H9 (cell line): ENCODE measurements around the gene PACSIN3. TPM values are rescaled to one million over a fixed set of nuclear protein-coding genes. Genes with fewer than 3 reads are reported as not detected.

Source experiments
- DNase-seq: peaks from one replicate; pipeline ENCODE4 v3.0.0-alpha.2; 2017
- H2AFZ ChIP-seq: one replicate; pipeline ENCODE4 v1.6.1; 2013; ENCODE audit warnings: mild to moderate bottlenecking, low read length, control low read depth, moderate library complexity
- H2AK5ac ChIP-seq: 2 replicates; pipeline ENCODE4 v1.6.1; 2013; ENCODE audit warnings: low read length, control low read depth, mixed read lengths; ENCODE audit not compliant: insufficient read length
- H2BK120ac ChIP-seq: one replicate; pipeline ENCODE4 v1.6.1; 2013; ENCODE audit warnings: low read depth, mild to moderate bottlenecking, low read length, control low read depth, inconsistent platforms; ENCODE audit not compliant: poor library complexity, severe bottlenecking
- H2BK12ac ChIP-seq: 2 replicates; pipeline ENCODE4 v1.6.1; 2013; ENCODE audit warnings: low read length, control low read depth, mixed read lengths, low read depth; ENCODE audit not compliant: insufficient read length
- H2BK15ac ChIP-seq: 2 replicates; pipeline ENCODE4 v1.6.1; 2013; ENCODE audit warnings: low read depth, low read length, control low read depth
- H2BK20ac ChIP-seq: one replicate; pipeline ENCODE4 v1.6.1; 2013; ENCODE audit warnings: low read depth, mild to moderate bottlenecking, low read length, control low read depth, inconsistent platforms; ENCODE audit not compliant: poor library complexity, severe bottlenecking
- H2BK5ac ChIP-seq: 2 replicates; pipeline ENCODE4 v1.6.1; 2013; ENCODE audit warnings: low read length, control low read depth, mixed read lengths; ENCODE audit not compliant: insufficient read length
- H3K14ac ChIP-seq: 2 replicates; pipeline ENCODE4 v1.6.1; 2013; ENCODE audit warnings: low read length, control low read depth; ENCODE audit not compliant: insufficient read depth
- H3K18ac ChIP-seq: 2 replicates; pipeline ENCODE4 v1.6.1; 2013; ENCODE audit warnings: low read depth, mild to moderate bottlenecking, mixed read lengths, low read length, control low read depth; ENCODE audit not compliant: insufficient read length
- H3K23ac ChIP-seq: 2 replicates; pipeline ENCODE4 v1.6.1; 2013; ENCODE audit warnings: low read length, control low read depth, mixed read lengths, low read depth; ENCODE audit not compliant: insufficient read length
- H3K23me2 ChIP-seq: 2 replicates; pipeline ENCODE4 v1.6.1; 2013; ENCODE audit warnings: low read depth, mild to moderate bottlenecking, mixed read lengths, low read length, control low read depth; ENCODE audit not compliant: insufficient read length, poor library complexity, severe bottlenecking
- H3K27ac ChIP-seq: 2 replicates; pipeline ENCODE4 v1.5.1; 2013; ENCODE audit warnings: low read length, control low read depth, mixed read lengths, low read depth; ENCODE audit not compliant: insufficient read length
- H3K27me3 ChIP-seq: 2 replicates; pipeline ENCODE4 v1.6.1; 2013; ENCODE audit warnings: low read length, control low read depth, inconsistent platforms; ENCODE audit not compliant: insufficient read depth
- H3K4ac ChIP-seq: 2 replicates; pipeline ENCODE4 v1.6.1; 2013; ENCODE audit warnings: low read depth, mild to moderate bottlenecking, control low read depth, inconsistent platforms, low read length, moderate library complexity
- H3K4me1 ChIP-seq: 2 replicates; pipeline ENCODE4 v1.6.1; 2013; ENCODE audit warnings: low read length, control low read depth, inconsistent platforms; ENCODE audit not compliant: insufficient read depth
- H3K4me2 ChIP-seq: 2 replicates; pipeline ENCODE4 v1.6.1; 2013; ENCODE audit warnings: low read length, control low read depth, mixed read lengths; ENCODE audit not compliant: insufficient read length, insufficient read depth
- H3K56ac ChIP-seq: 2 replicates; pipeline ENCODE4 v1.6.1; 2013; ENCODE audit warnings: low read depth, mild to moderate bottlenecking, mixed read lengths, low read length, control low read depth; ENCODE audit not compliant: insufficient read length
- H3K79me1 ChIP-seq: 2 replicates; pipeline ENCODE4 v1.6.1; 2013; ENCODE audit warnings: low read depth, mild to moderate bottlenecking, moderate library complexity, low read length, control low read depth, inconsistent platforms; ENCODE audit not compliant: insufficient read depth, poor library complexity, severe bottlenecking
- H3K79me2 ChIP-seq: 2 replicates; pipeline ENCODE4 v1.6.1; 2013; ENCODE audit warnings: low read length, control low read depth, inconsistent platforms; ENCODE audit not compliant: insufficient read depth
- H3K9ac ChIP-seq: 2 replicates; pipeline ENCODE4 v1.6.1; 2013; ENCODE audit warnings: low read length, control low read depth, mixed read lengths; ENCODE audit not compliant: insufficient read length; ENCODE audit errors: extremely low read depth
- H3K9me3 ChIP-seq: one replicate; pipeline ENCODE4 v1.6.1; 2013; ENCODE audit warnings: low read depth, low read length, inconsistent platforms; ENCODE audit not compliant: control insufficient read depth
- H3T11ph ChIP-seq: one replicate; pipeline ENCODE4 v1.6.1; 2013; ENCODE audit warnings: mild to moderate bottlenecking, low read length, control low read depth, inconsistent platforms
- H4K20me1 ChIP-seq: one replicate; pipeline ENCODE4 v1.6.1; 2013; ENCODE audit not compliant: control insufficient read depth, insufficient read length, insufficient read depth
- H4K5ac ChIP-seq: 2 replicates; pipeline ENCODE4 v1.6.1; 2013; ENCODE audit warnings: low read depth, mild to moderate bottlenecking, mixed read lengths, low read length, control low read depth; ENCODE audit not compliant: insufficient read length
- H4K8ac ChIP-seq: replicated peaks from 2 replicates; pipeline ENCODE4 v1.6.1; 2013; ENCODE audit warnings: low read length, control low read depth, mixed read lengths, low read depth; ENCODE audit not compliant: insufficient read length
- H4K91ac ChIP-seq: 2 replicates; pipeline ENCODE4 v1.6.1; 2013; ENCODE audit warnings: low read depth, mild to moderate bottlenecking, moderate library complexity, mixed read lengths, low read length, control low read depth; ENCODE audit not compliant: insufficient read length
- H3K27ac Mint-ChIP-seq, 3 experiments: 2 replicates in 2 of 3; 3 replicates in 1 of 3; pipeline ENCODE4 v1.8.0; 2020 to 2021; ENCODE audit warnings: mixed read lengths in 3 of 3, mild to moderate bottlenecking in 1 of 3, moderate library complexity in 1 of 3
- H3K27me3 Mint-ChIP-seq: 2 replicates; pipeline ENCODE4 v1.8.0; 2021; ENCODE audit warnings: low read depth, mild to moderate bottlenecking, moderate library complexity, mixed read lengths
- H3K36me3 Mint-ChIP-seq, 3 experiments: 2 replicates in 2 of 3; 3 replicates in 1 of 3; pipeline ENCODE4 v1.8.0; 2020 to 2021; ENCODE audit warnings: low read depth in 3 of 3, mixed read lengths in 3 of 3; ENCODE audit not compliant: insufficient read depth in 1 of 3
- H3K4me1 Mint-ChIP-seq, 2 experiments: 2 replicates each; pipeline ENCODE4 v1.8.0; 2020; ENCODE audit warnings: mixed read lengths in 2 of 2
- H3K4me3 Mint-ChIP-seq, 2 experiments: 2 replicates in 1 of 2; 3 replicates in 1 of 2; pipeline ENCODE4 v1.8.0; 2020 to 2021; ENCODE audit warnings: mild to moderate bottlenecking in 2 of 2, mixed read lengths in 2 of 2, moderate library complexity in 1 of 2
- H3K9me3 Mint-ChIP-seq, 2 experiments: 2 replicates in 1 of 2; 3 replicates in 1 of 2; pipeline ENCODE4 v1.8.0; 2020; ENCODE audit warnings: mild to moderate bottlenecking in 2 of 2, mixed read lengths in 2 of 2, moderate library complexity in 1 of 2
- WGBS: extraction: QIAGEN DNeasy Blood & Tissue Kit; methylation state at CpG from one replicate; pipeline ENCODE4 v1.1.7; 2013; ENCODE audit warnings: missing lambda C conversion rate, low lambda C conversion rate, mixed read lengths; ENCODE audit not compliant: insufficient read length; ENCODE audit errors: extremely low coverage; 5-methylcytosine and 5-hydroxymethylcytosine counted together
- total RNA-seq: library from RNA; stranded (reverse); gene quantifications from 2 replicates; pipeline ENCODE4 v1.2.1, GENCODE V29; 2021
- TF ChIP-seq, protein P1 (sequence below): fragments of 200-600 bp; sonication (generic); conservative IDR thresholded peaks from 3 replicates; pipeline ENCODE4 v1.8.0; 2021; ENCODE audit warnings: antibody characterized with exemption, mild to moderate bottlenecking

The PACSIN3 gene
- total RNA-seq, 1 experiment from 2014 or later, result 63.0 TPM

DNA sequence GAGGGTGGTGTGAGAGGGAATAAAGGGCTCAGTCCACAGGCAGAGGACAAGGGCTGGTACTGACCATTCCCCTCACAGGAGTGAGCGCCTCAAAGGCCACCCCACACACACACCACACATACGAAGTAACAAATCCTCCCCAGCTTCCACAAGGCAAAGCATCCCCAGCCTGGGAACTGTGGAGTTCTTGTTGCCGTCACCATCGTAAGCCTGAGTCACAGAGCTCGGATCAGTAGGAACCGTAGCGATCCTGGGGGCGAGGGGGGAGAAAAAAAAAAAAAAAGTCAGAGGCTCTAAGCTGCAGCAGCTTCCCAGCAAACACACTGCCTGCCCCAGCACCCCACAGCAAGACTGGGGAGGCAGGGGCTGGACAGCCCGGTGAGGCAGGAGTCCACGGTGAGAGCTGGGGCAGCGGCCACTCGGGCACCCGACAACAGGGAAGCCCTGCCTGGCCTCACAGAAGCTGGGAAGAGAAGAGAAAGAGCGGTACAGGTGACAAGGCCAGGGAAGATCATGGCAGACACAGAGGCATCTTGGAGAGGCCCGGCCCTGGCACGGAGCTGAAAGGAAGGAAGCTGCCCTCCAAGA is 20.9 kb downstream of the PACSIN3 start:
- Histone ChIP-seq H2BK12ac (no peak overlapping the region), H4K5ac (no peak overlapping the region), H4K8ac (no peak overlapping the region), H3K9ac (no peak overlapping the region), H3K27ac (no peak overlapping the region), H3K23me2 (no peaks in the 10 kb centered on the region), H3K27me3 (no peaks in the 10 kb centered on the region), H2AK5ac (no peak overlapping the region), H3K79me2 (no peaks in the 10 kb centered on the region), H2BK5ac (no peak overlapping the region), H2BK20ac (no peak overlapping the region), H2BK15ac (no peak overlapping the region), H3K4me2 (no peak overlapping the region), H3K18ac (no peak overlapping the region), H4K20me1 (no peaks in the 10 kb centered on the region), H2BK120ac (no peak overlapping the region), H3K4me1 (no peaks in the 10 kb centered on the region), H2AFZ (no peak overlapping the region), H3K4ac (no peak overlapping the region), H3T11ph (no peak overlapping the region), H3K9me3 (no peaks in the 10 kb centered on the region), H4K91ac (no peak overlapping the region), H3K14ac (no peak overlapping the region), H3K79me1 (no peaks in the 10 kb centered on the region), H3K23ac (no peak overlapping the region), H3K56ac (no peak overlapping the region)
- Mint-ChIP-seq H3K36me3 (peaks cover 17 to 61% (median 49%) of the 10 kb centered on the region in 3 experiments), H3K4me1 (no peaks in the 10 kb centered on the region), H3K9me3 (no peaks in the 10 kb centered on the region), H3K27me3 (no peaks in the 10 kb centered on the region), H3K27ac (peak overlapping the region in 1 of 3 experiments; percentile 63; a peak in 1 of 7 replicates), H3K4me3 (no peak overlapping the region)
- TF ChIP-seq, protein P1, sequence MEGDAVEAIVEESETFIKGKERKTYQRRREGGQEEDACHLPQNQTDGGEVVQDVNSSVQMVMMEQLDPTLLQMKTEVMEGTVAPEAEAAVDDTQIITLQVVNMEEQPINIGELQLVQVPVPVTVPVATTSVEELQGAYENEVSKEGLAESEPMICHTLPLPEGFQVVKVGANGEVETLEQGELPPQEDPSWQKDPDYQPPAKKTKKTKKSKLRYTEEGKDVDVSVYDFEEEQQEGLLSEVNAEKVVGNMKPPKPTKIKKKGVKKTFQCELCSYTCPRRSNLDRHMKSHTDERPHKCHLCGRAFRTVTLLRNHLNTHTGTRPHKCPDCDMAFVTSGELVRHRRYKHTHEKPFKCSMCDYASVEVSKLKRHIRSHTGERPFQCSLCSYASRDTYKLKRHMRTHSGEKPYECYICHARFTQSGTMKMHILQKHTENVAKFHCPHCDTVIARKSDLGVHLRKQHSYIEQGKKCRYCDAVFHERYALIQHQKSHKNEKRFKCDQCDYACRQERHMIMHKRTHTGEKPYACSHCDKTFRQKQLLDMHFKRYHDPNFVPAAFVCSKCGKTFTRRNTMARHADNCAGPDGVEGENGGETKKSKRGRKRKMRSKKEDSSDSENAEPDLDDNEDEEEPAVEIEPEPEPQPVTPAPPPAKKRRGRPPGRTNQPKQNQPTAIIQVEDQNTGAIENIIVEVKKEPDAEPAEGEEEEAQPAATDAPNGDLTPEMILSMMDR, result no peak
- WGBS, result no CpG with 5 or more reads among the region's 16 CpGs
- DNase-seq, result no peak
